Mucosa of descending colon (tissue), 3 donors: ENCODE results near the gene VPS41. TPM values are rescaled to one million over a fixed set of nuclear protein-coding genes. Genes with fewer than 3 reads are reported as not detected.

Source experiments
- ATAC-seq: fragments of 200-7000 bp; cut with Tn5 transposase; one replicate; pipeline ENCODE4 v1.9.1; 2020; ENCODE audit warnings: mild to moderate bottlenecking, moderate library complexity
- DNase-seq, 3 donors: peaks; one replicate each; pipeline ENCODE4 v3.0.0-alpha.2; 2020
- H3K36me3 ChIP-seq: fragments of 200-600 bp; one replicate; pipeline ENCODE4 v1.8.0; 2021; ENCODE audit warnings: low read depth, mild to moderate bottlenecking
- H3K4me1 ChIP-seq: fragments of 200-600 bp; one replicate; pipeline ENCODE4 v1.8.0; 2021; ENCODE audit warnings: low read depth, mild to moderate bottlenecking
- H3K4me3 ChIP-seq: fragments of 200-600 bp; one replicate; pipeline ENCODE4 v1.8.0; 2021; ENCODE audit warnings: mild to moderate bottlenecking
- H3K9me3 ChIP-seq: fragments of 200-600 bp; one replicate; pipeline ENCODE4 v1.8.0; 2021; ENCODE audit warnings: mild to moderate bottlenecking
- CTCF ChIP-seq: fragments of 200-600 bp; IDR thresholded peaks from one replicate; pipeline ENCODE4 v1.8.0; 2022; ENCODE audit warnings: antibody characterized with exemption, mild to moderate bottlenecking
- intact Hi-C, 2 donors: fragments of 100-400 bp; cut with DNase I in 1 of 2; cut with micrococcal nuclease in 1 of 2; formaldehyde crosslinking; loops; one replicate each; pipeline versions ENCODE4 v1.11.0 to v1.11.1; 2022; cut with DNase I, micrococcal nuclease
- total RNA-seq, 3 donors: library from RNA; stranded (reverse); fragmentation: NEBNext Ultra II Directional in 2 of 3; extraction: Animal tissue kit (Norgen Biotek cat#: 25700) in 2 of 3; gene quantifications; one replicate each; pipeline versions ENCODE4 v1.2.1 to v1.2.4, GENCODE V29; 2021 to 2023
- donor health status: DM: no; HTN: no; CAD: no; lungs with moderate emphysema.
- donor health status: DM: no; HTN: no; CAD: no.
- donor health status: DM: no; HTN: yes; CAD: no.

Gene VPS41
- total RNA-seq, 3 donors from 2014 or later: 57.7 to 63.5 (median 63.0) TPM

- intact Hi-C loops: no loop called here
- Histone ChIP-seq H3K4me1 (no peaks in the 10 kb centered on the region), H3K4me3 (no peak overlapping the region), H3K9me3 (no peaks in the 10 kb centered on the region), H3K36me3 (no peaks in the 10 kb centered on the region)
- TF ChIP-seq CTCF: no peak
- ATAC-seq (no peak), DNase-seq (no peak)
Measured at GRCh38 chr7:38890597-38890996, 18.4 kb downstream of the VPS41 start.

- no peaks in the 10 kb centered on the region for H3K9me3 ChIP-seq
- no peak overlapping the region for H3K4me3 ChIP-seq
- intact Hi-C loops: no loop called here
- no peaks in the 10 kb centered on the region for H3K4me1 ChIP-seq
- no peak for TF ChIP-seq CTCF
- no peaks in the 10 kb centered on the region for H3K36me3 ChIP-seq
- ATAC-seq (no peak), DNase-seq (no peak)
Measured at GRCh38 chr7:38889872-38890432, 19.0 kb downstream of the VPS41 start.

- no peaks in the 10 kb centered on the region for H3K9me3 ChIP-seq
- ATAC-seq: no peak
- H3K4me1 ChIP-seq: no peaks in the 10 kb centered on the region
- no peak for DNase-seq
- intact Hi-C loops: no loop called here
- no peak for TF ChIP-seq CTCF
- no peak overlapping the region for H3K4me3 ChIP-seq
- H3K36me3 ChIP-seq: no peaks in the 10 kb centered on the region
Measured at GRCh38 chr7:38889079-38889478, 19.9 kb downstream of the VPS41 start.

- no peaks in the 10 kb centered on the region for H3K36me3 ChIP-seq
- intact Hi-C loops: no loop called here
- no peaks in the 10 kb centered on the region for H3K9me3 ChIP-seq
- no peak overlapping the region for H3K4me3 ChIP-seq
- DNase-seq: no peak
- ATAC-seq: no peak
- no peaks in the 10 kb centered on the region for H3K4me1 ChIP-seq
- no peak for TF ChIP-seq CTCF
Measured at GRCh38 chr7:38886265-38886664, 22.7 kb downstream of the VPS41 start.

- no peaks in the 10 kb centered on the region for H3K36me3 ChIP-seq
- DNase-seq: no peak
- no peak for TF ChIP-seq CTCF
- no peaks in the 10 kb centered on the region for H3K9me3 ChIP-seq
- no peak for ATAC-seq
- intact Hi-C loops: no loop called here
- no peaks in the 10 kb centered on the region for H3K4me1 ChIP-seq
- no peak overlapping the region for H3K4me3 ChIP-seq
Measured at GRCh38 chr7:38883706-38884105, 25.3 kb downstream of the VPS41 start.
